ENCODE data around the gene ACAP2. TPM values are rescaled to one million over a fixed set of nuclear protein-coding genes. Genes with fewer than 3 reads are reported as not detected.

ACAP2 gene
- polyA plus RNA-seq, 2 of the 4 experiments (the other 2 are of a cell fraction), result 7.8 to 26.0 TPM

GRCh38 chr3:195238586-195239118 is 204.2 kb downstream of the ACAP2 start:
- WGBS (ENCODE audit: missing lambda C conversion rate), result 94% methylated on average over 9 of the region's 10 CpGs
- ChIA-PET POLR2A (no interaction called here), CTCF (interaction anchor here (2.5 kb wide), 1 partner anchor 556 kb away, joined by 8 read pairs; no protein-coding TSS in a partner anchor)
- FAIRE-seq (no peak), ATAC-seq (no peak), DNase-seq (ENCODE audit: low read depth in 1 of 2, low spot score in 1 of 2) (no peak)
- H3K4me1 ChIP-seq, result no peaks in the 10 kb centered on the region
- no peaks in the 10 kb centered on the region for H3K9me3 ChIP-seq
- TF ChIP-seq USF2 (IDR thresholded peaks at IDR 0.05) (no peak), TFCP2L1 (CRISPR knock-in tag; IDR thresholded peaks at IDR 0.05) (no peak), KDM1A (IDR thresholded peaks at IDR 0.05; ENCODE audit: low read depth) (no peak), RNF2 (IDR thresholded peaks at IDR 0.05; ENCODE audit: borderline replicate concordance, low read depth) (no peak), CHD4 (IDR thresholded peaks at IDR 0.05; ENCODE audit: borderline replicate concordance) (no peak), FOSB (CRISPR knock-in tag; IDR thresholded peaks at IDR 0.05) (no peak), MAFK (IDR thresholded peaks at IDR 0.05; ENCODE audit: partially characterized antibody) (no peak), HES2 (IDR thresholded peaks at IDR 0.05) (no peak), MYC (IDR thresholded peaks at IDR 0.05; ENCODE audit: borderline replicate concordance, low read length) (no peak)
- no peak overlapping the region for H3K4me3 ChIP-seq
- H3K4me2 ChIP-seq, result no peak overlapping the region
- H3K27ac ChIP-seq, result no peak overlapping the region

- WGBS (ENCODE audit: missing lambda C conversion rate), result 96% methylated on average over 11 of the region's 12 CpGs
- TF ChIP-seq EHMT2 (IDR thresholded peaks at IDR 0.05; ENCODE audit: low read depth), result no peak
- no peak for TF ChIP-seq ZFP36 (IDR thresholded peaks at IDR 0.05; ENCODE audit: borderline replicate concordance, partially characterized antibody)
- TF ChIP-seq POLR2AphosphoS2 (conservative IDR thresholded peaks at IDR 0.05; ENCODE audit: low read length), result no peak
- no peak for TF ChIP-seq CBX2 (IDR thresholded peaks at IDR 0.05; ENCODE audit: borderline replicate concordance, low read depth)
- no peak for TF ChIP-seq NPAS2 (CRISPR knock-in tag; IDR thresholded peaks at IDR 0.05; ENCODE audit: borderline replicate concordance)
- TF ChIP-seq MAZ (IDR thresholded peaks at IDR 0.05; ENCODE audit: borderline replicate concordance, low read depth, low read length), result no peak
- TF ChIP-seq ZNF302 (CRISPR knock-in tag; IDR thresholded peaks at IDR 0.05), result no peak
- TF ChIP-seq KDM1A (IDR thresholded peaks at IDR 0.05; ENCODE audit: low read depth), result no peak
- TF ChIP-seq HOXA7 (CRISPR knock-in tag; IDR thresholded peaks at IDR 0.05), result no peak
- TF ChIP-seq TFCP2L1 (CRISPR knock-in tag; IDR thresholded peaks at IDR 0.05), result no peak
- no peak for TF ChIP-seq MAX (IDR thresholded peaks at IDR 0.05)
- no peak for TF ChIP-seq CHD4 (IDR thresholded peaks at IDR 0.05; ENCODE audit: borderline replicate concordance)
- no peak for TF ChIP-seq SREBF2 (IDR thresholded peaks at IDR 0.05)
- no peak for TF ChIP-seq ESRRA (IDR thresholded peaks at IDR 0.05; ENCODE audit: borderline replicate concordance, low read length)
- TF ChIP-seq CBX8 (IDR thresholded peaks at IDR 0.05), result no peak
- Histone ChIP-seq H3K4me3 (no peak overlapping the region), H3K4me2 (no peak overlapping the region), H3K4me1 (no peaks in the 10 kb centered on the region), H3K9me3 (no peaks in the 10 kb centered on the region), H3K27ac (no peak overlapping the region)
- DNase-seq (ENCODE audit: low read depth in 1 of 2, low spot score in 1 of 2) (no peak), ATAC-seq (no peak), FAIRE-seq (no peak)
- ChIA-PET CTCF (interaction anchor here (2.5 kb wide), 1 partner anchor 555 kb away, joined by 8 read pairs; no protein-coding TSS in a partner anchor), POLR2A (no interaction called here)
Measured at GRCh38 chr3:195238081-195238571, 204.7 kb downstream of the ACAP2 start.

GRCh38 chr3:195236801-195237570 is 205.8 kb downstream of the ACAP2 start:
- 95% methylated on average over 10 of the region's 10 CpGs for WGBS (ENCODE audit: missing lambda C conversion rate)
- ChIA-PET POLR2A (no interaction called here), CTCF (no interaction called here)
- Histone ChIP-seq H3K4me2 (no peak overlapping the region), H3K4me3 (no peak overlapping the region), H3K9me3 (no peaks in the 10 kb centered on the region), H3K27ac (no peak overlapping the region), H3K4me1 (no peaks in the 10 kb centered on the region)
- TF ChIP-seq HDAC2 (IDR thresholded peaks at IDR 0.05), result no peak
- DNase-seq (ENCODE audit: low read depth in 1 of 2, low spot score in 1 of 2) (no peak), ATAC-seq (no peak), FAIRE-seq (no peak)

Measured in A549 (cell line).